HG02763 (cell line): ENCODE data around the gene ARID5B.
"Not testable (repeated sequence)": the region's sequence is repeated elsewhere in the genome, so short reads cannot be mapped to it uniquely, and the experiment has no call there.

Source experiments
- ATAC-seq: cut with Tn5 transposase; IDR thresholded peaks from one replicate; pipeline ENCODE4 v1.9.1; 2021; ENCODE audit warnings: mild to moderate bottlenecking, moderate library complexity; ENCODE audit not compliant: unreplicated experiment

Gene ARID5B, protein sequence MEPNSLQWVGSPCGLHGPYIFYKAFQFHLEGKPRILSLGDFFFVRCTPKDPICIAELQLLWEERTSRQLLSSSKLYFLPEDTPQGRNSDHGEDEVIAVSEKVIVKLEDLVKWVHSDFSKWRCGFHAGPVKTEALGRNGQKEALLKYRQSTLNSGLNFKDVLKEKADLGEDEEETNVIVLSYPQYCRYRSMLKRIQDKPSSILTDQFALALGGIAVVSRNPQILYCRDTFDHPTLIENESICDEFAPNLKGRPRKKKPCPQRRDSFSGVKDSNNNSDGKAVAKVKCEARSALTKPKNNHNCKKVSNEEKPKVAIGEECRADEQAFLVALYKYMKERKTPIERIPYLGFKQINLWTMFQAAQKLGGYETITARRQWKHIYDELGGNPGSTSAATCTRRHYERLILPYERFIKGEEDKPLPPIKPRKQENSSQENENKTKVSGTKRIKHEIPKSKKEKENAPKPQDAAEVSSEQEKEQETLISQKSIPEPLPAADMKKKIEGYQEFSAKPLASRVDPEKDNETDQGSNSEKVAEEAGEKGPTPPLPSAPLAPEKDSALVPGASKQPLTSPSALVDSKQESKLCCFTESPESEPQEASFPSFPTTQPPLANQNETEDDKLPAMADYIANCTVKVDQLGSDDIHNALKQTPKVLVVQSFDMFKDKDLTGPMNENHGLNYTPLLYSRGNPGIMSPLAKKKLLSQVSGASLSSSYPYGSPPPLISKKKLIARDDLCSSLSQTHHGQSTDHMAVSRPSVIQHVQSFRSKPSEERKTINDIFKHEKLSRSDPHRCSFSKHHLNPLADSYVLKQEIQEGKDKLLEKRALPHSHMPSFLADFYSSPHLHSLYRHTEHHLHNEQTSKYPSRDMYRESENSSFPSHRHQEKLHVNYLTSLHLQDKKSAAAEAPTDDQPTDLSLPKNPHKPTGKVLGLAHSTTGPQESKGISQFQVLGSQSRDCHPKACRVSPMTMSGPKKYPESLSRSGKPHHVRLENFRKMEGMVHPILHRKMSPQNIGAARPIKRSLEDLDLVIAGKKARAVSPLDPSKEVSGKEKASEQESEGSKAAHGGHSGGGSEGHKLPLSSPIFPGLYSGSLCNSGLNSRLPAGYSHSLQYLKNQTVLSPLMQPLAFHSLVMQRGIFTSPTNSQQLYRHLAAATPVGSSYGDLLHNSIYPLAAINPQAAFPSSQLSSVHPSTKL

DNA sequence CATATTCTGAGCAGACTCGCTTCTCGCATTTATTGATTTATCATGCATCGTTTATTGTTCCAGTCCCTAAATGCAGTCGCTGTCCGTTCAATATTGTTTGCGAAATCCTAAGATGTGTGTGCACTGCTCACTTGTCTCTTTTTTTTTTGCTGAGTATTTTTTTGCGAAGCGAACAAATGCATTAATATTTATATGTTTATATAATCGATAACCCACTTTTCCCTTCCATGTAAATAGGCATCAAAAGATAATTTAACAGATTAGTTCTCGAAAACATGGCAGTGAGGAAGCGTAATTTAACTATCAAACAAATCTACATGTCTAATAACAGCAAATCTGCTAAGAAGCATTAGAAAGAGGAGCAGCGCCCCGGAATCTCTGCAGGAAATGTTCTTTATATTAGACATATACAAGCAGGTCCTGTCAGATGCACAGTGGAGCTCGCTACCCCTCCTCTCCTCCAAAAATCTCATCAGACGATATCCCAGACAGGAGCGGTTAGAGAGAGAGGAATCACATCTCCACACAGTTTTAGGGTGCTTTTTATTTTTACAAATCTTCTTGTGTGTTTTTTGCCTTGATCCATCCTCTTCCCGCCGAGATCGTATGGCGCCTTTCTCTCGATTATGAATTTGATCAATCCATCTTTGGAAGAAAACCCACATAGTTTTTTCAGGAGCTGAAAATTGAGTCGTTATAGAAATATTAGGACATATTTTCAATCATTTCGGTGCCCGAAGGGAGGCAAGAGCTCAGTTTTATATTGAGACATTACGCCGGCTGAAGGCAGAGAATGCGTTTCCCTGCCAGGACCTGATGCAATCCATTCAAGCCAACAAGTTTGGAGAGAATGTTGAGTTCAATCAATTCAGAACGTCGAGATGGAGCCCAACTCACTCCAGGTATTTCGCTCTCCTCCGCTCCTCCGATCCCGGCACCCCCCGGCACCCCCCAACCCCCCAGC lies at the start of gene ARID5B:
Gene ARID5B, plus strand, starts transcription at position 871 of the 964 bp plus-strand sequence. Its CDS starts 11 bp downstream, at position 882.
- ATAC-seq: no peak

- ATAC-seq: no peak
These were observed 49.2 kb upstream of the ARID5B start for GRCh38 chr10:61852261-61852660.

DNA sequence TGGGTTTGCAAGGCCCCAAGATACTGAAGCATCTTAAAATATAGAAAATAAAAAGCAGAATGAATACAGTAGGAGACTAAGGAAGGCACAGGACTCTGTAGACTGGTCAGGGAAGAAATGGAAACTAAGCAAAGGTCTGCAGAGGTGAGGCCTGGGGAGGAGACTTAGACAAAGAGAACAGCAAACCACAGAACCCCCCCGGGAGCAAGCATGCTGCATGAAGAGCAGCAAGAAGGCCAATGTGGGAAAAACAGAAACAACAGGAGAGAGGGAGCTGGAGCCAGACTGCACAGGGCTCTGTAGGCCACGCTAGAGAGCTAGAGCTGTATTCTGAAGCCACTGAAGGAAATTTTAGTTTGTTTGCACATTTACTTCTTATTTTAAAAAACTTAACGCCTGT lies 45.7 kb upstream of the ARID5B start:
- ATAC-seq: no peak

DNA sequence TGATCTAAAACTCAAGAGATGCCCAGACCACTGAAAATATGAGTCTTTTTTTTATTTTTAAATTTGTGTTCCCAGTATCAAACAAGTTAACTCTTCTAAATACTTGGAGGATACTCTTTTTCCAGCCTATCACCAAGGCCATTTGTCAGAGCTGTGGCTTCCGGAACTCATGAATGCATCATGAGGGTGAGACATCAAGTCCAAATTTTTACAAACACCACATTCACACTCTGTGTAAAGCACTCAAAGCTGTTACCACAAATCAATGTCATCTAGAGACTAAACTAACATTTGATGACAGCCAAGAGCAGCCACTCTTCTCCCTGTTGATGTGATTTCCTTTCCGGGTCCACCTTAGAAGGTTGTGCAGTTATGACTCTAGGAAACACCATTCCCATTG lies 43.8 kb upstream of the ARID5B start:
- ATAC-seq: no peak

DNA sequence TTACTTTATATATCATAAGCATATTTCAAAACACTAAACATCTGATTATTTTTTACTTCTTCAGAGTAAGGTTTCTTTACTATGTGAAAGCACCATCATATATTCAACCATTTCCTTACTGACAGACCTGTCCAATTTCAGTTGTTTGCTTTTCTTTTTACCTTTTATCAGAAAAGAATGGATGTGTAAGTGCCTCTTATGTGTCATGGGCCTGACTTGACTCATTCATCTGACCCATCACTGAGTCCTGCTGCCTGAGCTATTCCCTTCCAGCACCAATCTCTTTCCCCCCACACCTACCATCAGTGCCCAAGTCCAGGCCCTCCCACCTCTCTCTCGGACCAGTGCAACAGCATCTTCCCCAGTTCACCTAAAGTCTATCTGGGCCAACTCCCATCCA lies 41.7 kb upstream of the ARID5B start:
- no peak for ATAC-seq

- ATAC-seq: no peak
These were observed 40.3 kb upstream of the ARID5B start for GRCh38 chr10:61860964-61861758.

DNA sequence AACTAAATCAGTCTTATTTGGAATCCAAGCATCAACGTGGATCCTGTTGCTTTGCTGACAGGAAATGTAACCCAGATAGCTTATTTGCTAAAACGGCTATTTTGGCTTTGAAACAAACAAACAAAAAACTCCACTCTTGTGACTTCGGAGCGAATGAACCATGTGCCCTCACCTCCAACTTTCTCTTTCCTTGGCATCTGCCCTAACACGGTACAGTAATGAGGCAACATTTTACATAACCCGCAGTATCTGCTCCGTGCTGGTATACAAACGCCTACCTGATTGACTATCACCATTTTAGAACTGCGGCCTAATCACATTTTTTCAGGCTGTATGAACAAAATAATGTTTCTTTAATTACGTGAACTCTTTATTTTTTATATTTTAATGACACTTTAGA lies 37.5 kb upstream of the ARID5B start:
- no peak for ATAC-seq

DNA sequence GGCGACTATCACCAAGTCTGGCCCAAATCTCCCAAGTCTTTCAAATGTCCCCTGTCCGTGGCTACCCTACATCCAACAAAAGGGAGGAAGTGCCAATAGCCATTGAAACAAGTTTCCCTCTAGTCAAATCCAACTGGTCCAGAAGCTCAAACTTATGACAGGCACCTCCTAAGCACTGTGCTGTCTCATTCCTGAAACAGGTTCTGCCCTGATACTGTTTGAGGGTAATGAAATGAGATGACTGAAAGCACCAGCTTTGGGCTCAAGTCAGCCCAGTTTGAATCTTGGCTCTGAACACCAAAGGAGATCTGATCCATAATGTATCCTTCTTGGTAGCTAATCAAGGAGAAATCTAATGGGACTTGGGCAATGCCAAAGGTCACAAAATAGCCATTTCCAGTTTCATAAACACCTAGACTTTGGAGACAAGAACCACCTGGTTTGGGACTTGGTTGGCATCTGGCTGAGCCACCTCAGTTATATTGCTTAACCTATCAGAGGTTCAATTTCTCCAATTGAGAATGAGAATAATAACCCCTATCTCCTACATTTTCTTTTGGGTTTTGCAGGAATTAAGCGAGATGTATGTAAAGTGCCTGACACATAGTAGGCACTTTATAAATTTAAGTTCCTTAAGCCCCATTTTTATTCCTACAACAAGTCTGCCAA lies 34.7 kb upstream of the ARID5B start:
- ATAC-seq: no peak

DNA sequence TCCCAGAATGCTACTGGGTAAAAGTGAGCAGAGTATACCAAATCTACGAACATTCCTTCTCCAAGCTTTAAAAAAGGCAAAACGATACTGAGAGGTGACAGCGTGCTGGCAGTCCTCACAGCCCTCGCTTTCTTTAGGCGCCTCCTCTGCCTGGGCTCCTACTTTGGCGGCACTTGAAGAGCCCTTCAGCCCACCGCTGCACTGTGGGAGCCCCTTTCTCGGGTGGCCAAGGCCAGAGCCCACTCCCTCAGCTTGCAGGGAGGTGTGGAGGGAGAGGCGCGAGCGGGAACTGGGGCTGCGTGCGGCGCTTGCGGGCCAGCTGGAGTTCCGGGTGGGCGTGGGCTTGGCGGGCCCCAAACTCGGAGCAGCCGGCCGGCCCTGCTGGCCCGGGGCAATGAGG lies 34.1 kb upstream of the ARID5B start:
- ATAC-seq: not testable (repeated sequence)

DNA sequence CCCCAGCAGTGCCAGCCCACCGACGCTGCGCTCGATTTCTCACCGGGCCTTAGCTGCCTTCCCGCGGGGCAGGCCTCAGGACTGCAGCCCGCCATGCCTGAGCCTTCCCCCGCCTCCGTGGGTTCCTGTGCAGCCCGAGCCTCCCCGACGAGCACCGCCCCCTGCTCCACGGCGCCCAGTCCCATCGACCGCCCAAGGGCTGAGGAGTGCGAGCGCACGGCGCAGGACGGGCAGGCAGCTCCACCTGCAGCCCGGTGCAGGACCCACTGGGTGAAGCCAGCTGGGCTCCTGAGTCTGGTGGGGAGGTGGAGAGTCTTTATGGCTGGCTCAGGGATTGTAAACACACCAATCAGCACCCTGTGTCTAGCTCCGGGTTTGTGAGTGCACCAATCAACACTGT lies 33.7 kb upstream of the ARID5B start:
- ATAC-seq: not testable (repeated sequence)

- no peak for ATAC-seq
These were observed 32.3 kb upstream of the ARID5B start for GRCh38 chr10:61869041-61869675.

- ATAC-seq: no peak
These were observed 31.5 kb upstream of the ARID5B start for GRCh38 chr10:61869774-61870525.

DNA sequence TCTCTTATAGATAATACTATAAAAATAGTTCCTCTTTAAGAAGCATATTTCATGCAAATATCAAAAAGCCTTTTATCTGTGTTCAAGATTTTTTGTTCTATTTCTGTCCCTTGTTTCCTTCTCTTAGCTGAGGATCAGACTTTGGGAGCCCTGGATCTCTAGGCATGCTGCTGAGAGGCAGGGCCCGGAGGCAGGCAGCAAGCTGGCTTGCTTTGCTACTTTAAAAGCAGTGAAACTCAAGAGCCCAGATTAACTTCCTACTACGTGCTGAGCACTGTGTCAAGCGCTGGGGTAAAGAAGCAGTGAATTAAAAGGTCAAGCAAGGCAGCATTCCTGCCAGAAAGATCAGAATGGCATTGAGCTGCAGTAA lies 31.0 kb upstream of the ARID5B start:
- no peak for ATAC-seq

GRCh38 chr10:61871487-61871886 lies 30.0 kb upstream of the ARID5B start:
- no peak for ATAC-seq

- no peak for ATAC-seq
These were observed 23.4 kb upstream of the ARID5B start for GRCh38 chr10:61877887-61878739.

- no peak for ATAC-seq
These were observed 22.8 kb upstream of the ARID5B start for GRCh38 chr10:61878740-61879068.
